K562 (cell line): ENCODE data around the gene UIMC1. TPM values are rescaled to one million over a fixed set of nuclear protein-coding genes. Genes with fewer than 3 reads are reported as not detected.

Source experiments
- FOXM1 ChIP-seq, 2 experiments: fragments of 450-650 bp in 1 of 2; sonication (generic) in 1 of 2; formaldehyde crosslinking in 1 of 2; IDR thresholded peaks; 2 replicates each; pipeline versions ENCODE4 v1.6.1 to v1.9.0; 2017 to 2022; ENCODE audit warnings: low read depth in 2 of 2, mild to moderate bottlenecking in 2 of 2, missing genetic modification reagents in 1 of 2, moderate library complexity in 1 of 2
- PHB ChIP-seq: fragments of 250-450 bp; sonication (Bioruptor Pico); IDR thresholded peaks from 2 replicates; pipeline ENCODE4 v1.5.0; 2021
- polyA plus RNA-seq, 8 experiments: library from polyadenylated mRNA; depleted of rRNA in 4 of 8; stranded (reverse) in 5 of 8; unstranded in 3 of 8; fragments of >200 nt; fragmentation: Nextera tagmentation in 2 of 8; fragmentation: Illumina TruSeq in 1 of 8; extraction: Ambion mirVana in 2 of 8; extraction: Trizol in 1 of 8; gene quantifications; 2 replicates each; pipeline versions ENCODE4 v1.2.1 to v1.2.3, GENCODE V29; 2011 to 2014; ENCODE audit warnings: inconsistent platforms in 1 of 8, missing spikeins in 1 of 8
- total RNA-seq, 7 experiments: library from RNA; depleted of rRNA in 6 of 7; stranded (reverse); fragments of >200 nt in 6 of 7; fragmentation: Illumina TruSeq in 2 of 7; extraction: Trizol in 2 of 7; gene quantifications; 2 replicates each; pipeline versions ENCODE4 v1.2.1 to v1.2.3, GENCODE V29; 2011 to 2021; ENCODE audit warnings: low replicate concordance in 1 of 7
- TF ChIP-seq, protein P1 (sequence below): IDR thresholded peaks from 3 replicates; pipeline ENCODE4 v1.6.1; 2011; ENCODE audit warnings: borderline replicate concordance, mild to moderate bottlenecking, moderate library complexity; ENCODE audit not compliant: insufficient read length; ENCODE audit errors: extremely low read depth
- TF ChIP-seq, protein P2 (sequence below), 2 experiments: fragments of 150-350 bp in 1 of 2; IDR thresholded peaks; 2 replicates each; pipeline ENCODE4 v1.6.1; 2012 to 2016; ENCODE audit warnings: low read depth in 2 of 2, low read length in 2 of 2, mild to moderate bottlenecking in 1 of 2, moderate library complexity in 1 of 2

Gene UIMC1
- total and polyA plus RNA-seq, 9 of the 15 experiments (the other 6 are each of a cell fraction or from before 2014, with no cell fraction given) = 14.9 to 51.7 (median 36.8) TPM

DNA sequence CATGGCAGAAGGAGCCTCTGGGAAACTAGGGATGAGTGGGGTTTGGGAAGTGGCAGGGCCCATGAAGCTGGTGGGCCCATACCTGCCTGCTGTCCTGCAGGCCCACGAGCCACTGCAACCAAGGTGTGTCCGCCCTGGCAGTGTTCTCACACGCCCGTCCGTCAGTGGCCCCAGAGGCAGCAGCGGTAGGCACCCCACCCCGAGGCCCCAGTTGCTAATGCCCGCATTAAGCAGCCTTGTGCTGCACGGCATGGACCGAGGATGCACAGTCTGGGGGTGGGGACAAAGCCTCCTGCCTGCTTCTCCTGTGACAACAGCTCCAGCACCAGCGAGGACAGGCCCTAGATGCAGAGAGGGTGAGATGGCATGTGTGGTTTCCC, 148.7 kb downstream of the UIMC1 start (continued):
- TF ChIP-seq, protein P1, sequence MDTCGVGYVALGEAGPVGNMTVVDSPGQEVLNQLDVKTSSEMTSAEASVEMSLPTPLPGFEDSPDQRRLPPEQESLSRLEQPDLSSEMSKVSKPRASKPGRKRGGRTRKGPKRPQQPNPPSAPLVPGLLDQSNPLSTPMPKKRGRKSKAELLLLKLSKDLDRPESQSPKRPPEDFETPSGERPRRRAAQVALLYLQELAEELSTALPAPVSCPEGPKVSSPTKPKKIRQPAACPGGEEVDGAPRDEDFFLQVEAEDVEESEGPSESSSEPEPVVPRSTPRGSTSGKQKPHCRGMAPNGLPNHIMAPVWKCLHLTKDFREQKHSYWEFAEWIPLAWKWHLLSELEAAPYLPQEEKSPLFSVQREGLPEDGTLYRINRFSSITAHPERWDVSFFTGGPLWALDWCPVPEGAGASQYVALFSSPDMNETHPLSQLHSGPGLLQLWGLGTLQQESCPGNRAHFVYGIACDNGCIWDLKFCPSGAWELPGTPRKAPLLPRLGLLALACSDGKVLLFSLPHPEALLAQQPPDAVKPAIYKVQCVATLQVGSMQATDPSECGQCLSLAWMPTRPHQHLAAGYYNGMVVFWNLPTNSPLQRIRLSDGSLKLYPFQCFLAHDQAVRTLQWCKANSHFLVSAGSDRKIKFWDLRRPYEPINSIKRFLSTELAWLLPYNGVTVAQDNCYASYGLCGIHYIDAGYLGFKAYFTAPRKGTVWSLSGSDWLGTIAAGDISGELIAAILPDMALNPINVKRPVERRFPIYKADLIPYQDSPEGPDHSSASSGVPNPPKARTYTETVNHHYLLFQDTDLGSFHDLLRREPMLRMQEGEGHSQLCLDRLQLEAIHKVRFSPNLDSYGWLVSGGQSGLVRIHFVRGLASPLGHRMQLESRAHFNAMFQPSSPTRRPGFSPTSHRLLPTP = no peak
- TF ChIP-seq PHB (CRISPR knock-in tag) (no peak), FOXM1 (IDR thresholded peaks at IDR 0.05; ENCODE audit: low read depth) (no peak), FOXM1 (CRISPR knock-in tag; IDR thresholded peaks at IDR 0.05; ENCODE audit: low read depth) (no peak)
- TF ChIP-seq, protein P2, sequence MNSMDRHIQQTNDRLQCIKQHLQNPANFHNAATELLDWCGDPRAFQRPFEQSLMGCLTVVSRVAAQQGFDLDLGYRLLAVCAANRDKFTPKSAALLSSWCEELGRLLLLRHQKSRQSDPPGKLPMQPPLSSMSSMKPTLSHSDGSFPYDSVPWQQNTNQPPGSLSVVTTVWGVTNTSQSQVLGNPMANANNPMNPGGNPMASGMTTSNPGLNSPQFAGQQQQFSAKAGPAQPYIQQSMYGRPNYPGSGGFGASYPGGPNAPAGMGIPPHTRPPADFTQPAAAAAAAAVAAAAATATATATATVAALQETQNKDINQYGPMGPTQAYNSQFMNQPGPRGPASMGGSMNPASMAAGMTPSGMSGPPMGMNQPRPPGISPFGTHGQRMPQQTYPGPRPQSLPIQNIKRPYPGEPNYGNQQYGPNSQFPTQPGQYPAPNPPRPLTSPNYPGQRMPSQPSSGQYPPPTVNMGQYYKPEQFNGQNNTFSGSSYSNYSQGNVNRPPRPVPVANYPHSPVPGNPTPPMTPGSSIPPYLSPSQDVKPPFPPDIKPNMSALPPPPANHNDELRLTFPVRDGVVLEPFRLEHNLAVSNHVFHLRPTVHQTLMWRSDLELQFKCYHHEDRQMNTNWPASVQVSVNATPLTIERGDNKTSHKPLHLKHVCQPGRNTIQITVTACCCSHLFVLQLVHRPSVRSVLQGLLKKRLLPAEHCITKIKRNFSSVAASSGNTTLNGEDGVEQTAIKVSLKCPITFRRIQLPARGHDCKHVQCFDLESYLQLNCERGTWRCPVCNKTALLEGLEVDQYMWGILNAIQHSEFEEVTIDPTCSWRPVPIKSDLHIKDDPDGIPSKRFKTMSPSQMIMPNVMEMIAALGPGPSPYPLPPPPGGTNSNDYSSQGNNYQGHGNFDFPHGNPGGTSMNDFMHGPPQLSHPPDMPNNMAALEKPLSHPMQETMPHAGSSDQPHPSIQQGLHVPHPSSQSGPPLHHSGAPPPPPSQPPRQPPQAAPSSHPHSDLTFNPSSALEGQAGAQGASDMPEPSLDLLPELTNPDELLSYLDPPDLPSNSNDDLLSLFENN (IDR thresholded peaks at IDR 0.05; ENCODE audit: low read depth in 2 of 2, low read length in 2 of 2) = no peak
